Keratinocyte (primary cell): ENCODE results near the gene RIOK2. TPM values are rescaled to one million over a fixed set of nuclear protein-coding genes. Genes with fewer than 3 reads are reported as not detected.

Experiments
- DNase-seq: peaks from one replicate; pipeline ENCODE4 v3.0.0-alpha.2; 2011; ENCODE audit warnings: low read depth, missing footprints, low spot score
- FAIRE-seq: peaks from 2 replicates; lab custom pipeline; 2011; peaks lifted over from hg19 to GRCh38; lab: Jason Lieb, UNC
- H2AFZ ChIP-seq: 2 replicates; pipeline ENCODE4 v1.6.0; 2012; ENCODE audit warnings: low read length, control low read depth, inconsistent platforms; ENCODE audit not compliant: control insufficient read depth
- H3K27ac ChIP-seq: 2 replicates; pipeline ENCODE4 v1.5.1; 2011; ENCODE audit warnings: low read length; ENCODE audit not compliant: control insufficient read depth, insufficient read depth
- H3K27me3 ChIP-seq: 3 replicates; pipeline ENCODE4 v1.6.0; 2011; ENCODE audit warnings: low read length; ENCODE audit not compliant: control insufficient read depth, insufficient read depth; ENCODE audit errors: extremely low read depth
- H3K36me3 ChIP-seq, 2 experiments: 2 replicates in 1 of 2; 3 replicates in 1 of 2; pipeline ENCODE4 v1.5.1; 2011; ENCODE audit warnings: low read length in 2 of 2, mild to moderate bottlenecking in 1 of 2; ENCODE audit not compliant: control insufficient read depth in 2 of 2, insufficient read depth in 2 of 2; ENCODE audit errors: extremely low read depth in 1 of 2
- H3K4me1 ChIP-seq: 3 replicates; pipeline ENCODE4 v1.5.1; 2011; ENCODE audit warnings: low read length; ENCODE audit not compliant: control insufficient read depth, insufficient read depth; ENCODE audit errors: extremely low read depth
- H3K4me2 ChIP-seq: 3 replicates; pipeline ENCODE4 v1.6.0; 2011; ENCODE audit warnings: low read depth, low read length; ENCODE audit not compliant: control insufficient read depth, insufficient read depth; ENCODE audit errors: extremely low read depth
- H3K4me3 ChIP-seq, 3 experiments: fragments of 200-600 bp in 1 of 3; sonication (generic) in 1 of 3; 2 replicates in 2 of 3; 3 replicates in 1 of 3; pipeline ENCODE4 v1.5.1; 2011 to 2016; ENCODE audit warnings: low read length in 3 of 3, mild to moderate bottlenecking in 3 of 3, control low read depth in 2 of 3, inconsistent platforms in 1 of 3, low read depth in 1 of 3, mixed read lengths in 1 of 3, mixed run types in 1 of 3, moderate library complexity in 1 of 3; ENCODE audit not compliant: control insufficient read depth in 2 of 3, insufficient read depth in 2 of 3; ENCODE audit errors: extremely low read depth in 1 of 3
- H3K79me2 ChIP-seq: 2 replicates; pipeline ENCODE4 v1.6.0; 2012; ENCODE audit warnings: low read length; ENCODE audit not compliant: control insufficient read depth, insufficient read depth
- H3K9ac ChIP-seq: 3 replicates; pipeline ENCODE4 v1.6.0; 2011; ENCODE audit warnings: low read length; ENCODE audit not compliant: control insufficient read depth, insufficient read depth; ENCODE audit errors: extremely low read depth
- H3K9me1 ChIP-seq: 3 replicates; pipeline ENCODE4 v1.6.0; 2011; ENCODE audit warnings: low read length; ENCODE audit not compliant: control insufficient read depth, insufficient read depth; ENCODE audit errors: extremely low read depth
- H3K9me3 ChIP-seq: 2 replicates; pipeline ENCODE4 v1.5.1; 2012; ENCODE audit warnings: low read depth, low read length; ENCODE audit not compliant: control insufficient read depth
- H4K20me1 ChIP-seq: 3 replicates; pipeline ENCODE4 v1.6.0; 2011; ENCODE audit warnings: low read length; ENCODE audit not compliant: control insufficient read depth, insufficient read depth; ENCODE audit errors: extremely low read depth
- CTCF ChIP-seq, 3 experiments: IDR thresholded peaks in 1 of 3; conservative IDR thresholded peaks in 1 of 3; optimal IDR thresholded peaks in 1 of 3; 2 replicates in 2 of 3; 3 replicates in 1 of 3; pipeline versions ENCODE3 to v1.5.1; 2011; ENCODE audit warnings: low read length in 3 of 3, mild to moderate bottlenecking in 3 of 3, moderate library complexity in 2 of 3, control low read depth in 1 of 3, inconsistent platforms in 1 of 3; ENCODE audit not compliant: insufficient read depth in 2 of 3; ENCODE audit errors: extremely low read depth in 1 of 3
- EZH2 ChIP-seq: IDR thresholded peaks from one replicate; pipeline ENCODE4 v1.6.1; 2012; ENCODE audit warnings: inconsistent platforms, mild to moderate bottlenecking, low read length, moderate library complexity
- dilution Hi-C: fragments of 300-500 bp; cut with MboI; formaldehyde crosslinking; loops from one replicate; pipeline ENCODE4 v1.7.0; 2020; ENCODE audit warnings: low sequenced_read_pairs; ENCODE audit not compliant: extremely low pct_ligation_motif_present
- polyA plus RNA-seq, 5 experiments: library from polyadenylated mRNA; depleted of rRNA in 3 of 5; stranded (reverse) in 3 of 5; stranded (forward) in 1 of 5; unstranded in 1 of 5; fragments of >200 nt; gene quantifications; 1 replicate in 1 of 5; 2 replicates in 3 of 5; 3 replicates in 1 of 5; pipeline versions ENCODE4 v1.2.1 to v1.2.3, GENCODE V29; 2011 to 2012; ENCODE audit warnings: missing spikeins in 2 of 5, low read depth in 1 of 5, low replicate concordance in 1 of 5

RIOK2 gene
- polyA plus RNA-seq, 1 donor (not counting 4 experiments of a cell fraction or from before 2014, with no cell fraction given), result 34.5 TPM

- no peaks in the 10 kb centered on the region for H3K9me3 ChIP-seq
- no peaks in the 10 kb centered on the region for H3K36me3 ChIP-seq
- H3K4me2 ChIP-seq, result no peak overlapping the region
- H3K79me2 ChIP-seq, result no peaks in the 10 kb centered on the region
- dilution Hi-C loops, result no loop called here
- H3K4me1 ChIP-seq, result peaks cover 7% of the 10 kb centered on the region
- H3K9ac ChIP-seq, result no peak overlapping the region
- no peak for FAIRE-seq
- no peak overlapping the region for H3K4me3 ChIP-seq
- TF ChIP-seq EZH2, result no peak
- no peak for TF ChIP-seq CTCF (optimal IDR thresholded peaks at IDR 0.05 in 1 of 3, IDR thresholded peaks at IDR 0.05 in 1 of 3, conservative IDR thresholded peaks at IDR 0.05 in 1 of 3; ENCODE audit: extremely low read depth in 1 of 3, insufficient read depth in 2 of 3, low read length in 3 of 3)
- H2AFZ ChIP-seq, result no peak overlapping the region
- H4K20me1 ChIP-seq, result no peaks in the 10 kb centered on the region
- no peak overlapping the region for H3K27ac ChIP-seq
- no peaks in the 10 kb centered on the region for H3K9me1 ChIP-seq
- no peaks in the 10 kb centered on the region for H3K27me3 ChIP-seq
- DNase-seq, result no peak
These were observed 11.3 kb upstream of the RIOK2 start for GRCh38 chr5:97194366-97194765.

GRCh38 chr5:97193355-97193688 lies 10.3 kb upstream of the RIOK2 start:
- dilution Hi-C loops, result no loop called here
- H3K4me2 ChIP-seq, result peak overlapping the region; percentile 39
- no peak for FAIRE-seq

More at GRCh38 chr5:97193355-97193688, 10.3 kb upstream of the RIOK2 start:
- no peak for TF ChIP-seq CTCF (optimal IDR thresholded peaks at IDR 0.05 in 1 of 3, IDR thresholded peaks at IDR 0.05 in 1 of 3, conservative IDR thresholded peaks at IDR 0.05 in 1 of 3; ENCODE audit: extremely low read depth in 1 of 3, insufficient read depth in 2 of 3, low read length in 3 of 3)
- H3K36me3 ChIP-seq, result no peaks in the 10 kb centered on the region
- H3K9ac ChIP-seq, result peak overlapping the region; percentile 39
- H3K27ac ChIP-seq, result peak overlapping the region; percentile 45
- H2AFZ ChIP-seq, result peak overlapping the region; percentile 41
- no peaks in the 10 kb centered on the region for H3K9me3 ChIP-seq
- H3K4me1 ChIP-seq, result peaks cover 7% of the 10 kb centered on the region
- H3K9me1 ChIP-seq, result no peaks in the 10 kb centered on the region
- H4K20me1 ChIP-seq, result no peaks in the 10 kb centered on the region
- no peak overlapping the region for H3K4me3 ChIP-seq
- H3K27me3 ChIP-seq, result no peaks in the 10 kb centered on the region
- no peaks in the 10 kb centered on the region for H3K79me2 ChIP-seq
- DNase-seq, result no peak
